ENCODE results near the gene ASTN2.
"Not testable (repeated sequence)": the region's sequence is repeated elsewhere in the genome, so short reads cannot be mapped to it uniquely, and the experiment has no call there.

Gene ASTN2

GRCh38 chr9:116705531-116705930 is 709.3 kb downstream of the ASTN2 start:
- no peak for TF ChIP-seq POLR2A (IDR thresholded peaks at IDR 0.05; ENCODE audit: low read depth, low read length)
- FAIRE-seq (no peak), DNase-seq (ENCODE audit: insufficient read length, low spot score) (no peak)

- no peak for DNase-seq (ENCODE audit: insufficient read length, low spot score)
- no peak for TF ChIP-seq POLR2A (IDR thresholded peaks at IDR 0.05; ENCODE audit: low read depth, low read length)
- FAIRE-seq, result peak; percentile 83
These were observed 710.4 kb downstream of the ASTN2 start for GRCh38 chr9:116704470-116704869.

- TF ChIP-seq POLR2A (IDR thresholded peaks at IDR 0.05; ENCODE audit: low read depth, low read length), result no peak
- FAIRE-seq (no peak), DNase-seq (ENCODE audit: insufficient read length, low spot score) (no peak)
These were observed 711.2 kb downstream of the ASTN2 start for GRCh38 chr9:116703634-116704033.

GRCh38 chr9:116701940-116702642 is 712.8 kb downstream of the ASTN2 start:
- FAIRE-seq (peak; percentile 33), DNase-seq (ENCODE audit: insufficient read length, low spot score) (no peak)
- no peak for TF ChIP-seq POLR2A (IDR thresholded peaks at IDR 0.05; ENCODE audit: low read depth, low read length)

- peak; percentile 70 for FAIRE-seq
- no peak for DNase-seq (ENCODE audit: insufficient read length, low spot score)
- TF ChIP-seq POLR2A (IDR thresholded peaks at IDR 0.05; ENCODE audit: low read depth, low read length), result no peak
These were observed 713.7 kb downstream of the ASTN2 start for GRCh38 chr9:116700882-116701865.

- TF ChIP-seq POLR2A (IDR thresholded peaks at IDR 0.05; ENCODE audit: low read depth, low read length), result no peak
- DNase-seq (ENCODE audit: insufficient read length, low spot score) (no peak), FAIRE-seq (peak; percentile 15)
These were observed 714.6 kb downstream of the ASTN2 start for GRCh38 chr9:116700279-116700678.

GRCh38 chr9:116697887-116698286 is 717.0 kb downstream of the ASTN2 start:
- no peak for DNase-seq (ENCODE audit: insufficient read length, low spot score)
- no peak for TF ChIP-seq POLR2A (IDR thresholded peaks at IDR 0.05; ENCODE audit: low read depth, low read length)
- FAIRE-seq, result no peak

GRCh38 chr9:116697362-116697761 is 717.5 kb downstream of the ASTN2 start:
- FAIRE-seq (no peak), DNase-seq (ENCODE audit: insufficient read length, low spot score) (no peak)

GRCh38 chr9:116695438-116695837 is 719.4 kb downstream of the ASTN2 start:
- no peak for FAIRE-seq

More at GRCh38 chr9:116697362-116697761, 717.5 kb downstream of the ASTN2 start:
- no peak for TF ChIP-seq POLR2A (IDR thresholded peaks at IDR 0.05; ENCODE audit: low read depth, low read length)

GRCh38 chr9:116694785-116695291 is 720.0 kb downstream of the ASTN2 start:
- FAIRE-seq (no peak), DNase-seq (ENCODE audit: insufficient read length, low spot score) (no peak)
- TF ChIP-seq POLR2A (IDR thresholded peaks at IDR 0.05; ENCODE audit: low read depth, low read length), result no peak

More at GRCh38 chr9:116695438-116695837, 719.4 kb downstream of the ASTN2 start:
- TF ChIP-seq POLR2A (IDR thresholded peaks at IDR 0.05; ENCODE audit: low read depth, low read length), result no peak
- DNase-seq (ENCODE audit: insufficient read length, low spot score), result no peak

- no peak for TF ChIP-seq POLR2A (IDR thresholded peaks at IDR 0.05; ENCODE audit: low read depth, low read length)
- FAIRE-seq, result no peak
- no peak for DNase-seq (ENCODE audit: insufficient read length, low spot score)
These were observed 721.6 kb downstream of the ASTN2 start for GRCh38 chr9:116693233-116693731.

GRCh38 chr9:116692616-116693015 is 722.2 kb downstream of the ASTN2 start:
- FAIRE-seq (no peak), DNase-seq (ENCODE audit: insufficient read length, low spot score) (no peak)
- TF ChIP-seq POLR2A (IDR thresholded peaks at IDR 0.05; ENCODE audit: low read depth, low read length), result no peak

GRCh38 chr9:116691607-116692006 is 723.2 kb downstream of the ASTN2 start:
- DNase-seq (ENCODE audit: insufficient read length, low spot score) (no peak), FAIRE-seq (no peak)
- no peak for TF ChIP-seq POLR2A (IDR thresholded peaks at IDR 0.05; ENCODE audit: low read depth, low read length)

- not testable (repeated sequence) for FAIRE-seq; DNase-seq (ENCODE audit: insufficient read length, low spot score)
These were observed 724.1 kb downstream of the ASTN2 start for GRCh38 chr9:116690805-116691204.
